ENCODE results near the gene LIPT1. TPM values are rescaled to one million over a fixed set of nuclear protein-coding genes. Genes with fewer than 3 reads are reported as not detected.

LIPT1 gene
- total RNA-seq, 1 experiment from 2014 or later = 8.7 TPM

DNA sequence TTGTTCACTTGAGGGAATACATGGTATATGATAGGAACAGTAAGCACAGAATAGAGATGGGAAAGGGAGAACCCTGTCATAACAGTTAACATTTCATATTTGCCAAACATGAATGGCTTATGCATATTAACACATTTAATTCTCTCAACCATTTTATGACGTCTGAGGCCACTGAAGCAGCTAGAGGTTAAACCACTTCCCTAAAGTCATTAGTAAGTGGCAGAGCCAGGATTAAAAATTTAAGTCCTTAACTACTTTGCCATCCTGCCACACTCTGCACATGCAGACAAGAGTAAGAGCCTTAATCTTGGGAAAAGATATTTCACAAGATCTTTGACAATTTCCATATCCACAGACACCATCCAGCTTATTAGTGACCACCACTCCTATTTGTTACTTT, 2.1 kb downstream of the LIPT1 start:
- peaks cover 5% of the 10 kb centered on the region; the same call in 1 of the 2 replicates for H3K36me3 ChIP-seq (ENCODE audit: low read depth, low read length)
- no peak overlapping the region for H3K27ac ChIP-seq (ENCODE audit: low read length)
- H3K27me3 ChIP-seq (ENCODE audit: low read length) = no peaks in the 10 kb centered on the region
- no peak overlapping the region for H3K4me3 ChIP-seq (ENCODE audit: low read length)
- DNase-seq = no peak
- no peaks in the 10 kb centered on the region for H3F3A ChIP-seq (ENCODE audit: low read length, unreplicated experiment)
- BruUV-seq (replicated peaks) = no TSS peak
- no peak overlapping the region for H3K9ac ChIP-seq (ENCODE audit: low read length)
- peaks cover 25% of the 10 kb centered on the region for H3K79me2 ChIP-seq (ENCODE audit: low read length)
- TF ChIP-seq EZH2phosphoT487 (IDR thresholded peaks at IDR 0.05; ENCODE audit: borderline replicate concordance, low read length) (no peak), EZH2 (IDR thresholded peaks at IDR 0.05; ENCODE audit: low read length, unreplicated experiment) (no peak)
- TF ChIP-seq, protein P1, sequence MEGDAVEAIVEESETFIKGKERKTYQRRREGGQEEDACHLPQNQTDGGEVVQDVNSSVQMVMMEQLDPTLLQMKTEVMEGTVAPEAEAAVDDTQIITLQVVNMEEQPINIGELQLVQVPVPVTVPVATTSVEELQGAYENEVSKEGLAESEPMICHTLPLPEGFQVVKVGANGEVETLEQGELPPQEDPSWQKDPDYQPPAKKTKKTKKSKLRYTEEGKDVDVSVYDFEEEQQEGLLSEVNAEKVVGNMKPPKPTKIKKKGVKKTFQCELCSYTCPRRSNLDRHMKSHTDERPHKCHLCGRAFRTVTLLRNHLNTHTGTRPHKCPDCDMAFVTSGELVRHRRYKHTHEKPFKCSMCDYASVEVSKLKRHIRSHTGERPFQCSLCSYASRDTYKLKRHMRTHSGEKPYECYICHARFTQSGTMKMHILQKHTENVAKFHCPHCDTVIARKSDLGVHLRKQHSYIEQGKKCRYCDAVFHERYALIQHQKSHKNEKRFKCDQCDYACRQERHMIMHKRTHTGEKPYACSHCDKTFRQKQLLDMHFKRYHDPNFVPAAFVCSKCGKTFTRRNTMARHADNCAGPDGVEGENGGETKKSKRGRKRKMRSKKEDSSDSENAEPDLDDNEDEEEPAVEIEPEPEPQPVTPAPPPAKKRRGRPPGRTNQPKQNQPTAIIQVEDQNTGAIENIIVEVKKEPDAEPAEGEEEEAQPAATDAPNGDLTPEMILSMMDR (conservative IDR thresholded peaks at IDR 0.05; ENCODE audit: low read depth, low read length) = no peak
- CTCF ChIA-PET = no interaction called here
- no peak for ATAC-seq
- no peaks in the 10 kb centered on the region for H3K9me3 ChIP-seq (ENCODE audit: low read length)
- no peak overlapping the region for H2AFZ ChIP-seq (ENCODE audit: low read length)
- POLR2A ChIA-PET (ENCODE audit: unreplicated experiment) = no interaction called here
- no peak overlapping the region for H3K4me2 ChIP-seq (ENCODE audit: low read length)
- peaks cover 33% of the 10 kb centered on the region for H3K4me1 ChIP-seq (ENCODE audit: insufficient read depth, low read length)
- no peaks in the 10 kb centered on the region for H3K9me2 ChIP-seq (replicated peaks; ENCODE audit: low read length)
- intact Hi-C loops (cut with micrococcal nuclease) = loop anchor here (10.0 kb wide), 1 partner anchor 72 kb away; no protein-coding TSS in a partner anchor
- no peaks in the 10 kb centered on the region for H4K20me1 ChIP-seq (ENCODE audit: low read length)

DNA sequence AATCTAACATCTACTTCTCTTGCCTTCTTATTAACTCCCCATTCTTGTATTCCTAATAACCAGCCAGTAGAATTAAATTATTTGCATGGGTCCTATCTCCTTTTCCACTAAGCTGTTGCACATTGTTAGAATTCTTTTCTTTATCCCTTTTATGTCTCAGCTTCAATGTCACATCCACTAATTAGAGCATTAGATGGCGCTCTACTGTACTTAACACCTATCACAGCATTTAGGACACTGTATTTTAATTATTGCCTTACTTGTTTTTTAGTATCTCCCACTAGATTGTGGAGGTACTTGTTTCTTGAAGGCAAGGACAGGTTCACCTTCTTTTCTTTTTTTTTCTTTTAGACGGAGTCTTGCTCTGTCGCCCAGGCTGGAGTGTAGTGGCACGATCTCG, 3.8 kb downstream of the LIPT1 start:
- ChIA-PET POLR2A (ENCODE audit: unreplicated experiment) (no interaction called here), CTCF (no interaction called here)
- Histone ChIP-seq H3K27me3 (ENCODE audit: low read length) (no peaks in the 10 kb centered on the region), H2AFZ (ENCODE audit: low read length) (no peak overlapping the region), H3K79me2 (ENCODE audit: low read length) (peaks cover 23% of the 10 kb centered on the region), H4K20me1 (ENCODE audit: low read length) (no peaks in the 10 kb centered on the region), H3K9me2 (replicated peaks; ENCODE audit: low read length) (no peaks in the 10 kb centered on the region), H3K4me2 (ENCODE audit: low read length) (no peak overlapping the region), H3K9ac (ENCODE audit: low read length) (no peak overlapping the region), H3K27ac (ENCODE audit: low read length) (no peak overlapping the region), H3K4me1 (ENCODE audit: insufficient read depth, low read length) (peaks cover 26% of the 10 kb centered on the region), H3F3A (ENCODE audit: low read length, unreplicated experiment) (no peaks in the 10 kb centered on the region), H3K36me3 (ENCODE audit: low read depth, low read length) (peaks cover 11% of the 10 kb centered on the region; the same call in 1 of the 2 replicates), H3K9me3 (ENCODE audit: low read length) (no peaks in the 10 kb centered on the region), H3K4me3 (ENCODE audit: low read length) (no peak overlapping the region)
- BruUV-seq (replicated peaks) = no TSS peak
- intact Hi-C loops (cut with micrococcal nuclease) = loop anchor here (10.0 kb wide), 1 partner anchor 74 kb away; no protein-coding TSS in a partner anchor
- DNase-seq (no peak), ATAC-seq (no peak)
- TF ChIP-seq EZH2 (IDR thresholded peaks at IDR 0.05; ENCODE audit: low read length, unreplicated experiment) = no peak
- TF ChIP-seq, protein P1 (conservative IDR thresholded peaks at IDR 0.05; ENCODE audit: low read depth, low read length) = peak; percentile 31; the same call in 1 of the 2 replicates

GRCh38 chr2:99159594-99159993, 4.8 kb downstream of the LIPT1 start:
- Histone ChIP-seq H3K9ac (ENCODE audit: low read length) (no peak overlapping the region), H3K27me3 (ENCODE audit: low read length) (no peaks in the 10 kb centered on the region), H3K4me3 (ENCODE audit: low read length) (no peak overlapping the region), H3K9me2 (replicated peaks; ENCODE audit: low read length) (no peaks in the 10 kb centered on the region), H3K27ac (ENCODE audit: low read length) (peak overlapping the region; percentile 15; the same call in 1 of the 2 replicates), H3K36me3 (ENCODE audit: low read depth, low read length) (peaks cover 11% of the 10 kb centered on the region; the same call in 1 of the 2 replicates), H3K9me3 (ENCODE audit: low read length) (no peaks in the 10 kb centered on the region), H3K4me2 (ENCODE audit: low read length) (peak overlapping the region; percentile 32), H2AFZ (ENCODE audit: low read length) (0 out of 2 replicates have a peak overlapping the region, but pooled peaks have one; percentile 15), H3K79me2 (ENCODE audit: low read length) (peaks cover 13% of the 10 kb centered on the region), H3F3A (ENCODE audit: low read length, unreplicated experiment) (no peaks in the 10 kb centered on the region), H3K4me1 (ENCODE audit: insufficient read depth, low read length) (peaks cover 18% of the 10 kb centered on the region), H4K20me1 (ENCODE audit: low read length) (no peaks in the 10 kb centered on the region)
- DNase-seq (peak; percentile 64), ATAC-seq (peak; percentile 41)
- CTCF ChIA-PET = no interaction called here
- no peak for TF ChIP-seq EZH2phosphoT487 (IDR thresholded peaks at IDR 0.05; ENCODE audit: borderline replicate concordance, low read length)
- TF ChIP-seq EZH2 (IDR thresholded peaks at IDR 0.05; ENCODE audit: low read length, unreplicated experiment) = no peak
- TF ChIP-seq, protein P1 (conservative IDR thresholded peaks at IDR 0.05; ENCODE audit: low read depth, low read length) = no peak
- intact Hi-C loops (cut with micrococcal nuclease) = loop anchor here (10.0 kb wide), 1 partner anchor 75 kb away; no protein-coding TSS in a partner anchor
- BruUV-seq (replicated peaks) = no TSS peak
- POLR2A ChIA-PET (ENCODE audit: unreplicated experiment) = no interaction called here

All from PC-3 (cell line).